GM21723 (cell line): ENCODE results near the gene GABRG3.

Experiments
- ATAC-seq: cut with Tn5 transposase; IDR thresholded peaks from one replicate; pipeline ENCODE4 v1.9.1; 2021; ENCODE audit warnings: mild to moderate bottlenecking, moderate library complexity; ENCODE audit not compliant: unreplicated experiment

Gene GABRG3

GRCh38 chr15:27237319-27237939 is 266.4 kb downstream of the GABRG3 start:
- ATAC-seq: no peak

- ATAC-seq: no peak
Observed at GRCh38 chr15:27238209-27238608, 267.2 kb downstream of the GABRG3 start.

- ATAC-seq: no peak
Observed at GRCh38 chr15:27238707-27239423, 267.9 kb downstream of the GABRG3 start.

- ATAC-seq: no peak
Observed at GRCh38 chr15:27241943-27242342, 271.0 kb downstream of the GABRG3 start.

GRCh38 chr15:27244047-27244446 is 273.1 kb downstream of the GABRG3 start:
- no peak for ATAC-seq

- ATAC-seq: no peak
Observed at GRCh38 chr15:27248251-27248650, 277.3 kb downstream of the GABRG3 start.

GRCh38 chr15:27249046-27249759 is 278.2 kb downstream of the GABRG3 start:
- no peak for ATAC-seq

- no peak for ATAC-seq
Observed at GRCh38 chr15:27249760-27250109, 278.8 kb downstream of the GABRG3 start.

GRCh38 chr15:27250223-27250622 is 279.2 kb downstream of the GABRG3 start:
- ATAC-seq: no peak

- ATAC-seq: no peak
Observed at GRCh38 chr15:27254055-27254454, 283.1 kb downstream of the GABRG3 start.

- no peak for ATAC-seq
Observed at GRCh38 chr15:27254801-27255200, 283.8 kb downstream of the GABRG3 start.

- no peak for ATAC-seq
Observed at GRCh38 chr15:27256446-27256845, 285.5 kb downstream of the GABRG3 start.

- ATAC-seq: no peak
Observed at GRCh38 chr15:27258287-27258686, 287.3 kb downstream of the GABRG3 start.

- ATAC-seq: no peak
Observed at GRCh38 chr15:27260523-27260922, 289.5 kb downstream of the GABRG3 start.

- ATAC-seq: no peak
Observed at GRCh38 chr15:27268923-27269322, 297.9 kb downstream of the GABRG3 start.

- no peak for ATAC-seq
Observed at GRCh38 chr15:27271258-27271657, 300.3 kb downstream of the GABRG3 start.

GRCh38 chr15:27272427-27272826 is 301.4 kb downstream of the GABRG3 start:
- ATAC-seq: no peak

- ATAC-seq: no peak
Observed at GRCh38 chr15:27273506-27273905, 302.5 kb downstream of the GABRG3 start.

- ATAC-seq: no peak
Observed at GRCh38 chr15:27278761-27279160, 307.8 kb downstream of the GABRG3 start.

- ATAC-seq: no peak
Observed at GRCh38 chr15:27292641-27293040, 321.7 kb downstream of the GABRG3 start.

GRCh38 chr15:27293607-27294006 is 322.6 kb downstream of the GABRG3 start:
- no peak for ATAC-seq

- no peak for ATAC-seq
Observed at GRCh38 chr15:27317736-27318135, 346.8 kb downstream of the GABRG3 start.
